PC-3 (cell line): ENCODE data around the gene OTUB1. TPM values are rescaled to one million over a fixed set of nuclear protein-coding genes. Genes with fewer than 3 reads are reported as not detected.

Experiments
- total RNA-seq: library from RNA; depleted of rRNA; stranded (reverse); fragments of >200 nt; gene quantifications from 2 replicates; pipeline ENCODE4 v1.2.3, GENCODE V29; 2014; rRNA removed

The OTUB1 gene
- total RNA-seq, 1 experiment from 2014 or later = 129 TPM

Other genes with a start within 250 kb of the OTUB1 start
- 15.1 and 29.5 TPM in 2 replicates for gene ZFTA, start 217.7 kb upstream of the OTUB1 start, total RNA-seq
- gene SPINDOC, start 173.0 kb upstream of the OTUB1 start, total RNA-seq = 61.5 and 67.2 TPM in 2 replicates
- gene MARK2, start 147.3 kb upstream of the OTUB1 start, total RNA-seq = 60.1 and 66.5 TPM in 2 replicates
- 1.2 and 1.4 TPM in 2 replicates for gene RCOR2, start 69.3 kb upstream of the OTUB1 start, total RNA-seq
- 20.9 and 26.7 TPM in 2 replicates for gene NAA40, start 47.4 kb upstream of the OTUB1 start, total RNA-seq
- gene COX8A, start 11.8 kb upstream of the OTUB1 start, total RNA-seq = 1,480 and 1,500 TPM in 2 replicates
- not detected in 2 replicates for gene FLRT1, start 49.5 kb downstream of the OTUB1 start, total RNA-seq
- gene MACROD1, start 179.7 kb downstream of the OTUB1 start, total RNA-seq = 71.4 and 77.1 TPM in 2 replicates
- 543 and 557 TPM in 2 replicates for gene STIP1, start 199.7 kb downstream of the OTUB1 start, total RNA-seq
- 2.1 and 2.4 TPM in 2 replicates for gene FERMT3, start 220.3 kb downstream of the OTUB1 start, total RNA-seq
- gene TRPT1, start 239.7 kb downstream of the OTUB1 start, total RNA-seq = 56.0 and 57.7 TPM in 2 replicates
- 98.3 and 102 TPM in 2 replicates for gene NUDT22, start 239.8 kb downstream of the OTUB1 start, total RNA-seq
- 20.4 and 25.4 TPM in 2 replicates for gene DNAJC4, start 244.1 kb downstream of the OTUB1 start, total RNA-seq
- gene VEGFB, start 248.1 kb downstream of the OTUB1 start, total RNA-seq = 27.9 and 39.4 TPM in 2 replicates